Renal pelvis (tissue), 4 donors: ENCODE data around the gene ZNF519. TPM values are rescaled to one million over a fixed set of nuclear protein-coding genes. Genes with fewer than 3 reads are reported as not detected.
"Not testable (repeated sequence)": the region's sequence is repeated elsewhere in the genome, so short reads cannot be mapped to it uniquely, and the experiment has no call there.

Experiments used
- DNase-seq: peaks from one replicate; pipeline ENCODE4 v3.0.0-alpha.2; 2013
- polyA plus RNA-seq, 3 donors: library from polyadenylated mRNA; unstranded; fragments of 120-200 nt; gene quantifications; one replicate each; pipeline ENCODE4 v1.2.1, GENCODE V29; 2013; ENCODE audit not compliant: insufficient read length in 3 of 3

The ZNF519 gene
- polyA plus RNA-seq, 3 donors, result 10.3 to 16.0 (median 14.5) TPM

DNA sequence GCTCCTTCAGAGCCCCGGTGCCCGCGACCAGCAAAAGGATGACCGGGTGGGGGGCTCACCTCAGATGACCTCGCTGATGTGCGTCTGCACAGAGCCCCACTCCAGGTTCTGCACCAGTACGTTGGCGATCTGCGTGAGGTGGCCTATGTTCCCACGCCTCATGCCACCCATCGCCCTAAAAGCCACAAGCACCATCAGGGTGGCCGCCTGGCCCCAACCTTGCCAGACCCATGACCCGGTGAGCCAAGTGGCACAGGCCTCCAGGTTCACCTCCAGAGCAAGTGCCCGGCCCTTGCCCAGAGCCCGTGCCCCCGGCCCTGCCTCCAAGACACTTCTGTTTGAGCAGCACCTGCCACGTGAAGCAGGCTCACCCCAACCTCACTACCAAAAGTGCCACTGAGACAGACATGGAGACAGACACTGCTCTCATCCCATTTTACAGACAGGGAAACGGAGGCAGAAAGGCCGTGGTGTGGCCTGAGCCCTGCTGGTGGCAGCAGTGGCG, 17.7 kb upstream of the ZNF519 start:
- DNase-seq, result not testable (repeated sequence)

- DNase-seq, result not testable (repeated sequence)
Measured at GRCh38 chr18:14149121-14149850, 17.1 kb upstream of the ZNF519 start.

GRCh38 chr18:14147935-14148865, 16.0 kb upstream of the ZNF519 start:
- DNase-seq, result not testable (repeated sequence)

- not testable (repeated sequence) for DNase-seq
Measured at GRCh38 chr18:14146771-14147170, 14.5 kb upstream of the ZNF519 start.

DNA sequence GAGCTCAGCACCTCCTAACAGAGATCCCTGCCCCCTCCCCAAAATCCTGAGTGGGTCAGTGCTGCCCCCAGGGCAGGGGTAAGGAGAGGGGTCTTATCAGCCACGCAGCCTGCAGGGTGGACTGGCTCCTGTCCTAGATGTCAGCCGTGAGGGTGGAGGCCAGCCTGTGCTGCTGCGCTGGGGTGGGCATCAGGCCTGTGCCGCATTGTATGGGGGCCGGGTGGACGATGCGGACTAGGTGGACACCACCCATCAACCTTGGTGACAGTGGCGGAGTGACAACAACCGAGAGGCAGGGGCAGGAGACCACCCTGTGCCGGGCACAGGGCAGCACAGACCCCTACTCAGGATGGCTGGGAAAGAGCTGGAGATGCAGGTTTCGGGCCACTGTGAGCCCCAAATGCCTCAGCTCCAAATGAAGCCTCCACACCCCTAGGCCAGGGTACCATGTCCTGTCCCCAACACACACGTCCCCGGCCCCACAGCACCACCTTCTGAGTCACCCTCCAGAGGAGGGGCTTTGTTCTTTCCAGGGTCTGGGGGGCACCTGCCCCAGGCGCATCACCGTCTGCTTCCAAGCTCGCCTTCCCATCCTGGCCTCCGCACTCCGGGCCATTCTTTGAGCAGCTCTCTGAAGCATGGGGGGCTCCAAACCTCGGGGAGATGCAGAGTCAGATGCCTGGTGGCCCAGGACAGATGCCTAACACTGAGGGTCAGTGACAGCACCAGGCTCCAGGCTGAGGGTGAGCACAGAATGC, 13.5 kb upstream of the ZNF519 start:
- not testable (repeated sequence) for DNase-seq

- not testable (repeated sequence) for DNase-seq
Measured at GRCh38 chr18:14145021-14145420, 12.8 kb upstream of the ZNF519 start.

DNA sequence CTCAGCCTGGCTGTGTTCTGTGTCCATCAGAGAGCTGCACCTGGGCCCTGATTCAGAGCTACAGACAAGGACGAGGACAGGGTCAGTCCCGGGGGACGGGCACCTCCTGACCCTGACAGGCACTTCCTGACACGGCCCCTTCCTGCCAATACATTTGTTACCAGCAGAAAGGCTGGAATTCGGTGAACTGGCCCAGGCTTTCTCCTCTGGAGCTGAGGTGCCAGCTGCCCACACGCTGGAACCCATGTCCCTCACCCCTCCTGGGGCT, 12.3 kb upstream of the ZNF519 start:
- no peak for DNase-seq

DNA sequence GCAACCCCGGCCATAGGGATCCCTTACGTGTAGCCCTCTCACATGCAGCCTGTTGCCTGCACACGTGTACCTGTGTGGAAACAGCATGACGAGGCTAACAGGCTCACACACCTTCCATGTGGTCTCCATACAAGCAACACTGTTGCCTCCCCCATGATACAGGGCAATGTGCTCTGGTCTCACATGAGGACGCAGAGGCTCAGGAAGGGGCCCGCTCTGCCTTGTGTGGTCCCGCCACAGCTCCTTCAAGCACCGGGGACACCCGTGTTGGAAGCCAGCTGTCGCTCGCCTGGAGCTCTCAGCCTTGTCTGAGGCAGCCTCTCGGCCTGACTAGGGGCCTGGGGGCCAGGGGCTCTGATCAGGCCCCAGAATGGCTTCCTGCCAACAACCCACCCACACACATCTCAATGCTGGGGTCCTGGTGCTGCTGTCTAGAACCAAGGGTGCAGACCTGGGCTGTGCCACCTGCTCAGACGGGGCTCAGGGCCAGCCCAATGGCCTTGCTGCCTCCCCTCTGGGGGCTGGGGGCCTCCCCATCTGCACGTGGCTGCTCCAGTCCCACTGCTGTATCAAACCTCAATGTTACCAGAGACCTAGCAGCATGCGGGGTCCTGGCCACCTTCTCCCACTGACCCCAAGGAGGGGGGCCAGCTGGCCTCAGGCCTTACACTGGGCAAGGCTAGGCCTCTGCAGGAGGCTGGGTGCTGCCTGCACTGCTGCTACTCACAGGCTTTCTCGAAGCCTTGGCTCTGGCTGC, 11.8 kb upstream of the ZNF519 start:
- DNase-seq, result not testable (repeated sequence)

DNA sequence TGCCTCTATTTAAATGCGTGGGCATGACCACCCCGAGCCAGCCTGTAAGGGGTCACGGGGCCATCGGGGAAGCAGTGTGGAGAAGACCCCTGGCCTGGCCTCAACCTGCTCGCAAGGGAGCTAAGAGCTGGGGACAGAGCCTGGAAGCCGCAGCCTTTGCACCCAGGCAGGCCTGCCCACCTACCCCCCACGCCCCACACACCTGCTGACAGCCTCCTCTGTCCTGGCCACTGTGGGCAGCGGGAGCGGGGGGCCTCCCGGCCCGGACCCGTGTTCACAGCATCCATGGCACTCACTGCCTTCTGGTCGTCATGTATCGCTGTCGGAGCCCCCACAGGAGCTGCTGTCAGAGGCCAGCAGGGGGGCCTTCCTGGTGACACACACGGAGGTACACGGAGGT, 11.2 kb upstream of the ZNF519 start:
- not testable (repeated sequence) for DNase-seq

DNA sequence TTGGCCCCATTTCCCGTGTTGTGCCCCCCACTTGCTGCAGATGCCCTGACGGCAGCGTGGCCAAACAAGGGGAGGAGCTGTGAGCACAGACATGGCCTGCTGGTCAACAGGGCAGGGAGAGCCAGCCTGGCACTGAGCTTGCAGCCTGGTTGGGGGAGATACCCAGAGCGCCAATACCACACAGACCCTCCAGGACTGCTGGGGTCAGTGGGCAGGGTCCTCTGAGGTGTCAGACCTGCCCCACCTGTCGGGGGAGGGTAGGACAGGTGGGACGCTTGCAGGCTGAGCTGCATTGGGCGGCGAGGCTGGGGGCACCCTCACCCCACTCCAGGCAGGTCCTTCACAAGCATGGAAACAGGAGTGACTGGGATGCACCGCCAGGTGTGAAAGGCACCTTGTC, 9.9 kb upstream of the ZNF519 start:
- DNase-seq, result not testable (repeated sequence)

DNA sequence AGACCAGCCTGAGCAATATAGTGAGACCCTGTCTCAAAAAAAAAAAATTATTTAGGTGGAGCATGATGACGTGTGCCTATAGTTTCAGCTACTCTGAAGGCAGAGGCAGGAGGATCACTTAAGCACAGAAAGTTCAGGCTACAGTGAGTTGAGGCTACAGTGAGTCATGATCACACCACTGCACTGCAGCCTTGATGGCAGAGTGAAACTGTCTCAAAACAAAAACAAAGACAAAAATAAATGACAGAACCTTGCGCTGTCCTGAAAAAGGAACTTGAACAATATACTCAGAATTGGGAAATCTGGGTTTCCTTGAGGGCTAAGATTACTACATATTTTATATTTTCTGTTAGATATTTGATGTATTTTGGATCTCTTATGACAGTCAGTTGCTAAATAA, 7.3 kb upstream of the ZNF519 start:
- not testable (repeated sequence) for DNase-seq

DNA sequence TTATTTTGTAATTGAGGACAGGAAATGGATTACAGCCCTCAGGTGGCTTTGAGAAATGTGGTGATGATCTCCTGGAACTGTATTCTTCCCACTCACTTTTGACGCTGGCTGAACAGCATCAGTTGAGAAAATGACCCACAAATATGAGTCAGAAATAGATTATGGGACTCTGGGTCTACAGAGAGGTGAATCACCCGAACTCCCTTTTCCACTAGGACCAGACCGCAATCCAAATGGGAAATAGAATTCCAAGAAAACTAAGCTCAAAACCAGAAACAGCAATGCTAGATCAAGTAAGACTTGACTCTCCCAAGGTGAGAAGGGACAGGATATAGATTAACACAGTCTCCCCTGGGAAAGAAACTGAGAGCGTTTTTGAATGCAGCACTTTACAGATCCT, 5.7 kb upstream of the ZNF519 start:
- not testable (repeated sequence) for DNase-seq

DNA sequence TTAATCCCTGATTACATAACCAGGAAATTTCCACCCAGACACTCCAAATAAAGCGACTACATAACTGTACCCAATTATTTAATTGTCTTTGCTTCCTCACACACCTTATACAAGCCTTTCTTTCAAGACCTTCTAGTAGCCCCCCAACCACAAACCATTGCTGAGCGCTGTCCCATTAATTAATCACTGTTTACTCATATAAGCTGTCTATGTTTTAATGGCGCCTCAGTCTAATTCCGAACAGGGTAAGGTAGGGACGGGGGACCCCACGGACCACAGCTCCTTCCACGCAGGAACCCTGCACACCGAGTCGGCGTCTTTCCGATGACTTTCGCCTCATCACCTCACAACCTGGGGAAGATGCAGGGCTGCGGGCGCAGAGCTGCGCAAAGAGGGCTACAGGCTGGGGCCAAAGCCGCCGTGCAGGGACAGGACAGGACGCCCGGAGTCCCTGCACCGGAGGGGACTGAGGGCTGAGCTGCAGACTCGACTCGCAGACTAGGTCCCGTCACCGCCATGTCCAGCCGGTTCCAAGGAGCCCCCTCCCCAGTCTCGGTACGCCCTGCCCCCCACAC, 452 bp downstream of the ZNF519 start:
- not testable (repeated sequence) for DNase-seq

DNA sequence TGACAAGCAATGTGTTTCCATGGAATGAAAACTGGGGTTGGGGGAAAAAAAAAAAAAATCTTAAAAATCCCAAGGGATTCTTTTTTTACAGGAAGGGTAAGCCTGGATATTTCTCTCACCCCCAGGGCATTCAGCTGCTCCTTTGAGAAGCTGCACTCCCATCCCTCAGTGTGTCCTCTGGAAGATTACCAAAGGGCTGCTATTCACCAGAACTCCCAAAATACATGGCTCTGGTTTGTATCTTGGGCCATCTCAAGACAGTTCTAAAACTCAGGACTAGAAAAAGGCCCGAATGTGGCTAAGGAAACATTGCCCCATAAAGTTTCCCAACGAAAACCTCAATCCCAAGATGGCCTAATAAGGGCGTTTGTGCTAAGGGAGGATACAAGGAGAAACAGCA, 1.4 kb downstream of the ZNF519 start:
- DNase-seq, result not testable (repeated sequence)

DNA sequence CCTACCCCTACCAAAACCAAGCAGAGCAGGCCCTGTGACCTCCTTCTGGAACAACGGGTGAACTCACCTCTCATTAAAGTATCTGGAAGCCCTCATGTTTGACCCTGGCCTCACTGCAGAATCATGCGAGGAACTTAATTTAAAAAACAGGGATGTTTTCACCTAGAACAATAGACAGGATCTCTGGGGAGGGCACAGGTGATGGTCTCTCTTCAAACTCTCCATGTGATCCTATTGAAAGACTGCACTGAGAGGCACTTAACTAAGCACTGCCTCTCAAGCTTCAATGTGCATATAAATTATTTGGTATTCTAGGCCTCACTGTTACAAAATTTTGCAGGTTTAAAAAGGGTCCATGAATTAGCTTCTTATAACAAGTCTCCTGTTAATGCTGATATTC, 7.5 kb downstream of the ZNF519 start:
- DNase-seq, result no peak

GRCh38 chr18:14122097-14122496, 10.1 kb downstream of the ZNF519 start:
- DNase-seq, result no peak

GRCh38 chr18:14120926-14121325, 11.3 kb downstream of the ZNF519 start:
- DNase-seq, result no peak

DNA sequence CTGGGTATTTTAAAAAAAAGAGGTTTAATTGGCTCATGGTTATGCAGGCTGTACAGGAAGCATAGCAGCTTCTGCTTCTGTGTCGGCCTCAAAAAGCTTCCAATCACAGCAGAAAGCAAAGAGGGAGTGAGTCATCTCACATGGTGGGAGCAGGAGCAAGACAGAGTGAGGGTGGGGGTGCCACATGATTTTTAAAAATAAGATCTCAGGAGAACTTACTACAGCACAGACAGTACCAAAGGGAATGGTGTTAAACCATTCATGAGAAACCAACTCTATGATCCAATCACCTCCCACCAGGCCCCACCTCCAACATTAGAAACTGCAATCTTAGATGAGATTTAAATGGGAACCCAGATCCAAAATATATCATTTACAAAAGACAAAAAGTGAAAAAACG, 14.6 kb downstream of the ZNF519 start:
- DNase-seq, result no peak

GRCh38 chr18:14106906-14107305, 25.3 kb downstream of the ZNF519 start:
- DNase-seq, result no peak

GRCh38 chr18:14104906-14105748, 27.1 kb downstream of the ZNF519 start:
- DNase-seq, result no peak
